ENCODE measurements around the gene DGKH.
"Not testable (repeated sequence)": the region's sequence is repeated elsewhere in the genome, so short reads cannot be mapped to it uniquely, and the experiment has no call there.

DGKH gene

GRCh38 chr13:42155251-42155650, 106.8 kb downstream of the DGKH start:
- in situ Hi-C loops (cut with MboI; ENCODE audit: low sequenced_read_pairs) = no loop called here

GRCh38 chr13:42163338-42163737, 114.9 kb downstream of the DGKH start:
- in situ Hi-C loops (cut with MboI; ENCODE audit: low sequenced_read_pairs) = not testable (repeated sequence)

- in situ Hi-C loops (cut with MboI; ENCODE audit: low sequenced_read_pairs) = not testable (repeated sequence)
Measured at GRCh38 chr13:42163910-42164309, 115.5 kb downstream of the DGKH start.

GRCh38 chr13:42164557-42165125, 116.2 kb downstream of the DGKH start:
- in situ Hi-C loops (cut with MboI; ENCODE audit: low sequenced_read_pairs) = no loop called here

- in situ Hi-C loops (cut with MboI; ENCODE audit: low sequenced_read_pairs) = no loop called here
Measured at GRCh38 chr13:42168496-42168895, 120.0 kb downstream of the DGKH start.

- in situ Hi-C loops (cut with MboI; ENCODE audit: low sequenced_read_pairs) = no loop called here
Measured at GRCh38 chr13:42170029-42170428, 121.6 kb downstream of the DGKH start.

- in situ Hi-C loops (cut with MboI; ENCODE audit: low sequenced_read_pairs) = no loop called here
Measured at GRCh38 chr13:42173789-42174343, 125.4 kb downstream of the DGKH start.

- in situ Hi-C loops (cut with MboI; ENCODE audit: low sequenced_read_pairs) = no loop called here
Measured at GRCh38 chr13:42174344-42175162, 126.1 kb downstream of the DGKH start.

GRCh38 chr13:42176294-42176693, 127.8 kb downstream of the DGKH start:
- in situ Hi-C loops (cut with MboI; ENCODE audit: low sequenced_read_pairs) = no loop called here

GRCh38 chr13:42177189-42177588, 128.7 kb downstream of the DGKH start:
- in situ Hi-C loops (cut with MboI; ENCODE audit: low sequenced_read_pairs) = no loop called here

- in situ Hi-C loops (cut with MboI; ENCODE audit: low sequenced_read_pairs) = no loop called here
Measured at GRCh38 chr13:42181381-42181953, 133.0 kb downstream of the DGKH start.

- in situ Hi-C loops (cut with MboI; ENCODE audit: low sequenced_read_pairs) = no loop called here
Measured at GRCh38 chr13:42189061-42189460, 140.6 kb downstream of the DGKH start.

GRCh38 chr13:42190529-42190928, 142.1 kb downstream of the DGKH start:
- in situ Hi-C loops (cut with MboI; ENCODE audit: low sequenced_read_pairs) = no loop called here

GRCh38 chr13:42211704-42212464, 163.4 kb downstream of the DGKH start:
- in situ Hi-C loops (cut with MboI; ENCODE audit: low sequenced_read_pairs) = no loop called here

GRCh38 chr13:42214446-42214845, 166.0 kb downstream of the DGKH start:
- in situ Hi-C loops (cut with MboI; ENCODE audit: low sequenced_read_pairs) = no loop called here

GRCh38 chr13:42215578-42216421, 167.4 kb downstream of the DGKH start:
- in situ Hi-C loops (cut with MboI; ENCODE audit: low sequenced_read_pairs) = no loop called here

GRCh38 chr13:42216422-42216735, 167.9 kb downstream of the DGKH start:
- in situ Hi-C loops (cut with MboI; ENCODE audit: low sequenced_read_pairs) = no loop called here

GRCh38 chr13:42218576-42218975, 170.1 kb downstream of the DGKH start:
- in situ Hi-C loops (cut with MboI; ENCODE audit: low sequenced_read_pairs) = no loop called here

- in situ Hi-C loops (cut with MboI; ENCODE audit: low sequenced_read_pairs) = no loop called here
Measured at GRCh38 chr13:42219051-42219450, 170.6 kb downstream of the DGKH start.

GRCh38 chr13:42219876-42220275, 171.4 kb downstream of the DGKH start:
- in situ Hi-C loops (cut with MboI; ENCODE audit: low sequenced_read_pairs) = no loop called here

Data from HL-60/S4 treated with retinoic acid at 250 ng/mL for 4 days and 3 days (cell line).